GM12874 (cell line): ENCODE measurements around the gene EPHA5.

ENCODE experiments used
- CTCF ChIP-seq: IDR thresholded peaks from 2 replicates; pipeline ENCODE4 v1.5.1; 2011; ENCODE audit warnings: low read depth, mild to moderate bottlenecking, control low read depth, low read length, moderate library complexity; ENCODE audit not compliant: insufficient read depth

EPHA5 gene

DNA sequence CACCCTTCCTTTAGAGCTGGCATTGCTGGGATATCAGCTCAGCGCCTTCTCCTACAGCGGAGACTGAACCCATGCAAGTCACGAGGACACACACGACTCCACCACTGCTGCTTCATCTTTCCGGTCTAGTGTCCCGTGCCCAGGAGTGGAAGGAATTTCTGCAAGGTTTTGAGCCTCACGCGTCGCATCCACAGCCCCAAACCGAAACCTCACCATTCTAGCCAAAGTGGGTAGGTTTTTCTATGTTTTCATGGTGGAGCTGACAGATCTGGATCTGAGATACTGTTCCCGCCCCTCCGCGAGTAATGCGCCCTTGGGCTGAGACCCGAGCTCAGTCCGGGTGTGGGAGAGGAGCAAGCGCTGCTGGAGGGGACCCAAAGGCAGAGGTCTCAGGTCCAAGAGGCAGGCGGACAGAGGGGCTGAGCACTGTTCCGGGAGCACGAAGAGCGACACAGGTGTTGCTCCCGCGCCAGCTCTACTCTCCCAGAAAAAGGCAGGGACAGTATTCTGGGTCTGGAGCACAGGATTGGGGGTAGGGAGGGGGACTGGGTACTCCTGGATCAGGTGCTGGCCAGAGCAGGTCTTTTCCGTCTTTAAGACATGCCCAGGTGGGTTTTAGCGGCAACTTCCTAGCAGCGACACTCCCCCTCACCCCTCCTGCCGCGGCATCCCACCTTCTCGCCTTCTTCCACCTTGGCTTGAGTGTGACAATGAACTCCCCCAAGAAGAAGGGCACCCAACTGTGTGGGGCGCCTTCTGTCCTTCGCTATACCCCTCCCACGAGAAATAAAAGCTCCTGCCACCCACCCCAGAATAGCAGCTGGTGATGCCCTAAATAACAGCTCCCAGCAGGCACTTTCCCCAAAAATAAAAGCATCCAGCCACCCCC lies 1.8 kb downstream of the EPHA5 start:
- TF ChIP-seq CTCF = no peak

- TF ChIP-seq CTCF = no peak
Observed at GRCh38 chr4:65667506-65668041, 2.7 kb downstream of the EPHA5 start.

GRCh38 chr4:65665771-65666523 lies 4.3 kb downstream of the EPHA5 start:
- no peak for TF ChIP-seq CTCF

DNA sequence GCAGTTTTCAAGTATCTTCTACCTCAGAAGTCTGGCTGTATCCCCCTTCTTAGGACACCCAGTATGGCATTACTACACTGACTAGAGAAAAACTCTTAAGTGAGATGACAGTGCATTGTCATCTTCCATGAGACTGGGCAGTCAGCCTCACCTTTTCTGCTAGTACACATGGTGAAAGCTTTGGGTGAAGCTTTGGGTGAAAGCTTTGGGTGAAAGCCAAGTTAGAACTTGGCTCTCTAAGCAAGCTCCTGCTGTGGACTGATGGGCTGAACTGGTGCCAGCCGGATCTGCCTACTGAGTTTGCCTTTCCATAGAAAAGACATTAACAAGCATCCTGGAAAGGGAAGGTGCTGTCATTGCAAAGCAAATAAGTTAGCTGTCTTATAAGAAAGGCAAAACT lies 8.8 kb downstream of the EPHA5 start:
- no peak for TF ChIP-seq CTCF

DNA sequence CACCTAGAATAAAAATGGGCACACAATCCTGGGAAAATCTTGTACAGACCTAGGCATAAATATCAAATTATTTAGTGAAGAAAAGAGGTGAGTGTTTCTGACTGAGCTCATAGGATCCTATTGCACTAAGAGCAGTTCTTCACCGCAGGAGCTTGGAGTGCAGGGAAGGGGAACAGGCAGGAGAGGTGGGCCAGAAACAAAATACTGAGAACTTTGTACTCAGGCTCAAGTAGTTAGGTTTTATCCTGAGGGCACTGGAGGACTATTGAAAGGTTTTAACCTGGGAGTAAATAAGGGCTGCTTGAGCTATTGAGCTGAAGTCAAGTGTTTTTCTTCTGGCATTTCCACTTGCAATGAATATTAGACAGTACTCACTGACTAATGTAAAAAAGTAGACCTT lies 12.2 kb downstream of the EPHA5 start:
- no peak for TF ChIP-seq CTCF

- no peak for TF ChIP-seq CTCF
Observed at GRCh38 chr4:65656008-65656407, 14.3 kb downstream of the EPHA5 start.

DNA sequence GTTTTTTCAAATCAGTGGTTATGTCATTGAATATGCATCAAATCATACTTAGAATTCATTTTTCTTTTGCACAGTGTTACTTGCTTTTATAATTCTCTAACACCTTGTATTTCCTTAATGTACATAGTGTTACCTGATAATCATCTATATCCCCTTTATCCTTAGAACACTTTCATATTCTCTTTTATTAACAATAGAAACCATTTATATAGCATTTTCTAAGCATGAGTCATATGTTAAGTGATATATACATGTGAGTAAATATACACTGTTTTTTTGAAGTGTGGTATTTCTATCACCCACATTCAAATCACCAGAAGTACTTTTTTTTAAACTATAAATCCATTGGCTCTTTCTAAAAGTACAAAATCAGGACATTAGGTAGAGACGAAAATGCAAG lies 15.3 kb downstream of the EPHA5 start:
- no peak for TF ChIP-seq CTCF
